ENCODE results near the gene CDH13.

The CDH13 gene

GRCh38 chr16:82636958-82637357, 10.2 kb downstream of the CDH13 start:
- no peak for TF ChIP-seq SIN3A (IDR thresholded peaks at IDR 0.05; ENCODE audit: borderline replicate concordance, insufficient read depth, low read length)
- TF ChIP-seq REST (IDR thresholded peaks at IDR 0.05; ENCODE audit: insufficient read depth in 1 of 2, low read depth in 2 of 2, low read length in 2 of 2): no peak
- no peak for TF ChIP-seq POLR2AphosphoS5 (IDR thresholded peaks at IDR 0.05; ENCODE audit: low read depth, low read length)
- no peak for TF ChIP-seq FOXP2 (optimal IDR thresholded peaks at IDR 0.05; ENCODE audit: borderline replicate concordance, extremely low read depth, extremely low read length, insufficient read depth)
- TF ChIP-seq TAF1 (IDR thresholded peaks at IDR 0.05; ENCODE audit: borderline replicate concordance, insufficient read depth, low read length): no peak

- TF ChIP-seq REST (IDR thresholded peaks at IDR 0.05; ENCODE audit: insufficient read depth in 1 of 2, low read depth in 2 of 2, low read length in 2 of 2) (no peak), TAF1 (IDR thresholded peaks at IDR 0.05; ENCODE audit: borderline replicate concordance, insufficient read depth, low read length) (no peak), FOXP2 (optimal IDR thresholded peaks at IDR 0.05; ENCODE audit: borderline replicate concordance, extremely low read depth, extremely low read length, insufficient read depth) (no peak), POLR2AphosphoS5 (IDR thresholded peaks at IDR 0.05; ENCODE audit: low read depth, low read length) (no peak), SIN3A (IDR thresholded peaks at IDR 0.05; ENCODE audit: borderline replicate concordance, insufficient read depth, low read length) (no peak)
Measured at GRCh38 chr16:82638095-82638798, 11.5 kb downstream of the CDH13 start.

GRCh38 chr16:82639263-82639662, 12.5 kb downstream of the CDH13 start:
- TF ChIP-seq TAF1 (IDR thresholded peaks at IDR 0.05; ENCODE audit: borderline replicate concordance, insufficient read depth, low read length) (no peak), POLR2AphosphoS5 (IDR thresholded peaks at IDR 0.05; ENCODE audit: low read depth, low read length) (no peak)

- TF ChIP-seq TAF1 (IDR thresholded peaks at IDR 0.05; ENCODE audit: borderline replicate concordance, insufficient read depth, low read length) (no peak), POLR2AphosphoS5 (IDR thresholded peaks at IDR 0.05; ENCODE audit: low read depth, low read length) (no peak), FOXP2 (optimal IDR thresholded peaks at IDR 0.05; ENCODE audit: borderline replicate concordance, extremely low read depth, extremely low read length, insufficient read depth) (no peak), REST (IDR thresholded peaks at IDR 0.05; ENCODE audit: insufficient read depth in 1 of 2, low read depth in 2 of 2, low read length in 2 of 2) (no peak), SIN3A (IDR thresholded peaks at IDR 0.05; ENCODE audit: borderline replicate concordance, insufficient read depth, low read length) (no peak)
Measured at GRCh38 chr16:82639666-82640336, 13.0 kb downstream of the CDH13 start.

GRCh38 chr16:82641336-82641984, 14.7 kb downstream of the CDH13 start:
- TF ChIP-seq FOXP2 (optimal IDR thresholded peaks at IDR 0.05; ENCODE audit: borderline replicate concordance, extremely low read depth, extremely low read length, insufficient read depth): no peak
- TF ChIP-seq POLR2AphosphoS5 (IDR thresholded peaks at IDR 0.05; ENCODE audit: low read depth, low read length): no peak
- TF ChIP-seq SIN3A (IDR thresholded peaks at IDR 0.05; ENCODE audit: borderline replicate concordance, insufficient read depth, low read length): no peak
- no peak for TF ChIP-seq REST (IDR thresholded peaks at IDR 0.05; ENCODE audit: insufficient read depth in 1 of 2, low read depth in 2 of 2, low read length in 2 of 2)
- TF ChIP-seq TAF1 (IDR thresholded peaks at IDR 0.05; ENCODE audit: borderline replicate concordance, insufficient read depth, low read length): no peak
